ACC112 (cell line): ENCODE measurements around the gene NCBP2L.

Experiments used
- H2AFZ ChIP-seq: fragments of 200-600 bp; sonication (generic); one replicate; pipeline ENCODE4 v1.6.0; 2017; ENCODE audit warnings: antibody characterized with exemption, low read length; ENCODE audit not compliant: unreplicated experiment
- H3K27ac ChIP-seq: fragments of 200-600 bp; sonication (generic); 2 replicates; pipeline ENCODE4 v1.5.1; 2014; ENCODE audit warnings: low read depth, mild to moderate bottlenecking, antibody characterized with exemption, low read length, moderate library complexity
- H3K27me3 ChIP-seq: fragments of 200-600 bp; sonication (generic); 2 replicates; pipeline ENCODE4 v1.6.1; 2014; ENCODE audit warnings: mild to moderate bottlenecking, antibody characterized with exemption, low read length, moderate library complexity, mixed read lengths; ENCODE audit not compliant: insufficient read depth
- H3K36me3 ChIP-seq: fragments of 200-600 bp; sonication (generic); 2 replicates; pipeline ENCODE4 v1.6.1; 2016; ENCODE audit warnings: mild to moderate bottlenecking, antibody characterized with exemption, low read length, moderate library complexity, mixed read lengths; ENCODE audit not compliant: insufficient read depth
- H3K4me1 ChIP-seq: fragments of 200-600 bp; sonication (generic); one replicate; pipeline ENCODE4 v1.6.1; 2016; ENCODE audit warnings: low read length, mixed read lengths; ENCODE audit not compliant: insufficient read depth, unreplicated experiment, control insufficient read depth
- H3K4me3 ChIP-seq: fragments of 200-600 bp; sonication (generic); 2 replicates; pipeline ENCODE4 v1.5.1; 2014; ENCODE audit warnings: mild to moderate bottlenecking, low read depth, low read length
- H3K79me2 ChIP-seq: fragments of 200-600 bp; sonication (generic); one replicate; pipeline ENCODE4 v1.6.0; 2016; ENCODE audit warnings: low read length; ENCODE audit not compliant: control insufficient read depth, unreplicated experiment, insufficient read depth

The NCBP2L gene

GRCh38 chrX:107752714-107753113 is 24.8 kb upstream of the NCBP2L start:
- no peaks in the 10 kb centered on the region for H3K79me2 ChIP-seq
- H3K4me1 ChIP-seq = peaks cover 8% of the 10 kb centered on the region
- no peak overlapping the region for H3K4me3 ChIP-seq
- H3K27me3 ChIP-seq = no peaks in the 10 kb centered on the region
- H3K36me3 ChIP-seq = no peaks in the 10 kb centered on the region
- no peak overlapping the region for H2AFZ ChIP-seq
- H3K27ac ChIP-seq = no peak overlapping the region

DNA sequence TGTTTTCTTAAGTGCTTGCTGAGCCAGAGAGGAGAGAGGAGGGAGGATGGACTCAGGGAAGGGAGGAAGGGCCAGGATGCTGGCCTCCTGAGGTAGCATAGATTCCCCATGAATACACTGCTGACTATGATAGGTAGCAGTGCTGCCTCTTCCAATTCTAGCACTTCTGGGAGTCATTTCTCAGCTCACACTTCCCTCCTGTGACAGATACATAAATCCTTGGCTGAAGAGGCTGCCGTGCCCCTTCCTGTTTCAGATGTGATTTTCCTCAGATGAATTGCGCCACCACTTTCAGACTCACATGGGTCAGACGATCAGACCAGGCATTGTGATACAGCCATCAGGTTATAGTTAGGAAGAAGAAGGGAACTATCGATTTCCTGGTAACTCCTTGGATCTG is 24.3 kb upstream of the NCBP2L start:
- H3K79me2 ChIP-seq = no peaks in the 10 kb centered on the region
- no peak overlapping the region for H2AFZ ChIP-seq
- H3K4me1 ChIP-seq = peaks cover 3% of the 10 kb centered on the region
- H3K36me3 ChIP-seq = no peaks in the 10 kb centered on the region
- no peak overlapping the region for H3K4me3 ChIP-seq
- H3K27ac ChIP-seq = no peak overlapping the region
- no peaks in the 10 kb centered on the region for H3K27me3 ChIP-seq

- H3K36me3 ChIP-seq = no peaks in the 10 kb centered on the region
- H3K27me3 ChIP-seq = no peaks in the 10 kb centered on the region
- H3K79me2 ChIP-seq = no peaks in the 10 kb centered on the region
- no peak overlapping the region for H3K27ac ChIP-seq
- no peak overlapping the region for H2AFZ ChIP-seq
- no peaks in the 10 kb centered on the region for H3K4me1 ChIP-seq
- no peak overlapping the region for H3K4me3 ChIP-seq
Observed at GRCh38 chrX:107755721-107756120, 21.8 kb upstream of the NCBP2L start.

DNA sequence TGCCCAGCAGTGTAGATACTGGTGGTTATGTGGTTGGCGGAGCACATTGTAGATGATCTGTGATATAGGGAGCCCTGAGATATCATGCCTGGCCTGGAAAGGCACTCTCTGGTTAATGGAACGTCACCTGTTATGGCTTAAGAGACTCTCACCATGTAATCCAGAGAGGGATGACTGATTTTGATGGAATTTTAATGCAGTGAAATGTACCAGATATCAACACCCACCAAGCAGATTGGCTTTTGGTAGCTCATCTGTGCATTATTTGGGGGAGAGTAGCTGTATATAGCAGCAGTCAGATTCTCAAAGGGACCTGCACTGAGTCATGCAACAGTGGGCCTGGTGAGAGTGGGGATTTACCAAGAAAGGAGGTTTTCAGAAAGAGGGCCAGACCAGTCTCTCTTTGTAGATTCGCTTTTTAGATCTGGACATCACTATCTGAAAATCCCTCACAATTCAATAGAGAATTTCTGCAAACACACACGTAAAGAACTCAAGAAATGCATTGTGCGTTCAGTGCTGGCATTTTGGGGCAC is 19.2 kb upstream of the NCBP2L start:
- Histone ChIP-seq H3K79me2 (no peaks in the 10 kb centered on the region), H3K4me1 (no peaks in the 10 kb centered on the region), H3K27ac (no peak overlapping the region), H2AFZ (no peak overlapping the region), H3K27me3 (no peaks in the 10 kb centered on the region), H3K36me3 (no peaks in the 10 kb centered on the region), H3K4me3 (no peak overlapping the region)

DNA sequence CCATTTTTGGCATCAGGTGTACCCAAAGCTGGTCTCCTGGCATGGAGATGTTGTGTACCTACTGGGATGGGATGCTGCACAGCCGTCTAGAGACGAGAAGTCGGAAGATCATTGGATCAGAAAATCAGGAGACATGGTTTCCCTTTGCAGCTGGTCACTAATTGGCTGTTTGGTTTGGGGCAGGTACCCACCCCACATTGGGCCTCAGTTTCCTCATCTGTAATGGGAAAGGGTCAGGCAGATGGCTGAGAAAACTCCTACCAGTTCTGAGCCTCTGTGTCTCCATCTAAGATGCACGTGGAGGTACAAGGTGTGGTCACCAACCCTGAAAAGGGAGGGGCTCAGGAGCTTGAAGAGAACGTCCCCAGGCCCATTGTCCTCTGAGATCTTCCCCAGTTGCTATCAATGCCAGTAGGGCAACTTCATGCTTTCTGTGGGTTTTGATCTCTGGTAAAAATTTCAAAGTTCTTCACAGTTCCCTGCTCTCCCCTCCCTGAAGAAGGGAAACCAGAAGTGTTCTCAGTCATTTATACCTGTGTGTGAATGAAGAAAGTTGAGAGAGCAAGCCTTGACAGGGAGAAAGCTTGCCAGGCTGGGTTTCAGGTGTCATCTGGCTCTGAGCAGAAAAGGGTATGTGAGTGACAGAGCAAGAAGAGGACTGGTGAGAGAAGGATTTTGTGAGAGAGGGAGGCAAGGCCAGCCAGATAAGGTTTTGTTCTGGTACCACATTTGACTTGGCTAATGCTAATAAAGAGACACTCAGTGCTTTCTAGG is 17.0 kb upstream of the NCBP2L start:
- Histone ChIP-seq H3K27me3 (no peaks in the 10 kb centered on the region), H2AFZ (no peak overlapping the region), H3K4me3 (no peak overlapping the region), H3K36me3 (no peaks in the 10 kb centered on the region), H3K79me2 (no peaks in the 10 kb centered on the region), H3K27ac (no peak overlapping the region), H3K4me1 (no peaks in the 10 kb centered on the region)

DNA sequence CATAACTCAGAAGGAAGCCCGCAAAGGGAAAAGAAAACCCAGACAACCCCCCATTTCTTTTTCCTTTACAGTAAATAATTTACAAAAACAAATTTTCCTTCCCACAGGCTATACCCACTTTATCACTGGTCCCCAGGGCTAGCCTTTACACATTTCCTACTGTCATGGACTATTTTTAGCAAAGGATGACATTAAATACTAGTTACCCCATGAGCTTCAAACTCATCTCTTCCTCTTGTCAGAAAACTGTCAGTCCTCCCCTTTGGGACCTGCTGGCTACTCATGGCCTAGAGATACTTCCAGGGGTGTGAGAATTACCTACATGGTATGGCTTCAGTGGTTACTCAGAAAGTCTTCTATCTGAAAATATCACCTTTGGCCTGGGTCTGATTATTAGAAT is 13.9 kb upstream of the NCBP2L start:
- no peak overlapping the region for H3K27ac ChIP-seq
- H3K27me3 ChIP-seq = no peaks in the 10 kb centered on the region
- H3K4me1 ChIP-seq = peaks cover 11% of the 10 kb centered on the region
- no peak overlapping the region for H3K4me3 ChIP-seq
- H3K79me2 ChIP-seq = no peaks in the 10 kb centered on the region
- H3K36me3 ChIP-seq = no peaks in the 10 kb centered on the region
- no peak overlapping the region for H2AFZ ChIP-seq

GRCh38 chrX:107764845-107765608 is 12.5 kb upstream of the NCBP2L start:
- peaks cover 11% of the 10 kb centered on the region for H3K4me1 ChIP-seq
- H3K27me3 ChIP-seq = no peaks in the 10 kb centered on the region
- no peak overlapping the region for H2AFZ ChIP-seq
- no peak overlapping the region for H3K4me3 ChIP-seq
- no peaks in the 10 kb centered on the region for H3K79me2 ChIP-seq
- no peak overlapping the region for H3K27ac ChIP-seq
- H3K36me3 ChIP-seq = no peaks in the 10 kb centered on the region

DNA sequence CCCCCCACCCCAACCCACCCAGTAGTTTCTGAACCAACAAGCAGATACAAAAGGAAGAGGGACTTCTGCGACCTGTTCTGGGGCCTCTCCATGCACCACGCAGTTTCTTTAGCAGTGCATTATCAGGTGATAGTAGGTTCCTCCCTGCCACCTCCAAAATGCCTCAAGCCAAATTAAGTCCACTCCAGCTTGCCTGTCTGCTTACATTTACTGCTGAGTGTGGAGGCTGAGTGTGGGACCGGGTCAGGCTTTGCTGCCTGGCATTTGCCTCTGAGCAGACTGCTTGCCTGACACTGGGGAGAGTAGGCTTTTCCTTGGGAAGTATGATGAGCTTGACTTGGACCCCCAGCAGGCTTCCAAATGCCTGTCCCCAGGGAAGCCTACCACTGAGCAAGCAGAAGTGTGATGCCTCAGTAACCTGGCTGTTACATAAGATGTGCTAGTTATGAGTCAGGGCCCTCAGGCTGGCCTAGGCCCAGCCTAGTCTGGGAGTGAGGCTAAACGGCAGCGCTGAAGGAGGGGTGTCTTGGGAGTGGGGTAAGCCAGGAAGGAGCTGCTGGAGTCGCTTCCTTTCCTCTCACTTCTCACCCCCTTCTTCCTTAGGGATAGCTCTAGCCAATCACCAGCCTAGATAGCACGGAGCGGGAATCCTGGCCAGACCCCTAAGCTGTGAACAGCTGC is 10.9 kb upstream of the NCBP2L start:
- Histone ChIP-seq H3K27me3 (no peaks in the 10 kb centered on the region), H3K4me3 (no peak overlapping the region), H3K4me1 (peaks cover 11% of the 10 kb centered on the region)

GRCh38 chrX:107768051-107768450 is 9.5 kb upstream of the NCBP2L start:
- no peaks in the 10 kb centered on the region for H3K79me2 ChIP-seq
- no peak overlapping the region for H3K27ac ChIP-seq
- peaks cover 11% of the 10 kb centered on the region for H3K4me1 ChIP-seq
- no peaks in the 10 kb centered on the region for H3K27me3 ChIP-seq
- no peak overlapping the region for H2AFZ ChIP-seq
- H3K36me3 ChIP-seq = no peaks in the 10 kb centered on the region
- H3K4me3 ChIP-seq = no peak overlapping the region

More for the DNA sequence above, 10.9 kb upstream of the NCBP2L start:
- no peaks in the 10 kb centered on the region for H3K79me2 ChIP-seq
- H2AFZ ChIP-seq = no peak overlapping the region
- H3K27ac ChIP-seq = peak overlapping the region; percentile 13; the same call in 1 of the 2 replicates
- no peaks in the 10 kb centered on the region for H3K36me3 ChIP-seq

- Histone ChIP-seq H3K4me1 (peaks cover 11% of the 10 kb centered on the region), H2AFZ (no peak overlapping the region), H3K79me2 (no peaks in the 10 kb centered on the region), H3K4me3 (no peak overlapping the region), H3K27ac (no peak overlapping the region), H3K36me3 (no peaks in the 10 kb centered on the region), H3K27me3 (no peaks in the 10 kb centered on the region)
Observed at GRCh38 chrX:107769581-107770317, 7.8 kb upstream of the NCBP2L start.
